GM12891 (cell line): Measurements from ENCODE around the gene CAVIN3.

Source experiments
- DNase-seq: peaks from one replicate; pipeline ENCODE4 v3.0.0; 2011; ENCODE audit warnings: low spot score; ENCODE audit not compliant: insufficient read length
- FAIRE-seq: peaks from 2 replicates; lab custom pipeline; 2011; peaks lifted over from hg19 to GRCh38; lab: Jason Lieb, UNC
- PAX5 ChIP-seq: IDR thresholded peaks from 2 replicates; pipeline ENCODE4 v1.6.1; 2011; ENCODE audit warnings: low read length, moderate library complexity, mild to moderate bottlenecking; ENCODE audit not compliant: insufficient read depth, severe bottlenecking
- POLR2A ChIP-seq: IDR thresholded peaks from 2 replicates; pipeline ENCODE4 v1.6.1; 2011; ENCODE audit warnings: low read depth, low read length, control low read depth
- POLR2AphosphoS5 ChIP-seq: IDR thresholded peaks from 2 replicates; pipeline ENCODE4 v1.6.1; 2011; ENCODE audit warnings: low read depth, low read length, control low read depth
- POU2F2 ChIP-seq: IDR thresholded peaks from 2 replicates; pipeline ENCODE4 v1.6.1; 2011; ENCODE audit warnings: low read depth, mild to moderate bottlenecking, control low read depth, low read length, moderate library complexity
- SPI1 ChIP-seq: IDR thresholded peaks from 2 replicates; pipeline ENCODE4 v1.6.1; 2011; ENCODE audit warnings: low read depth, low read length, control low read depth
- TAF1 ChIP-seq: IDR thresholded peaks from 2 replicates; pipeline ENCODE4 v1.6.1; 2011; ENCODE audit warnings: low read depth, low read length, control low read depth

The CAVIN3 gene

GRCh38 chr11:6351782-6352382, 31.6 kb upstream of the CAVIN3 start:
- DNase-seq (no peak), FAIRE-seq (no peak)
- TF ChIP-seq SPI1 (no peak), POU2F2 (no peak), TAF1 (no peak), PAX5 (no peak), POLR2A (no peak), POLR2AphosphoS5 (no peak)

GRCh38 chr11:6350486-6350885, 30.2 kb upstream of the CAVIN3 start:
- TF ChIP-seq POLR2AphosphoS5: no peak
- TF ChIP-seq POU2F2: no peak
- no peak for TF ChIP-seq POLR2A
- no peak for TF ChIP-seq TAF1
- TF ChIP-seq PAX5: no peak
- no peak for TF ChIP-seq SPI1
- DNase-seq (no peak), FAIRE-seq (no peak)

- TF ChIP-seq POLR2AphosphoS5: no peak
- no peak for TF ChIP-seq SPI1
- TF ChIP-seq POU2F2: no peak
- no peak for TF ChIP-seq TAF1
- no peak for TF ChIP-seq PAX5
- no peak for DNase-seq
- FAIRE-seq: no peak
These were observed 29.7 kb upstream of the CAVIN3 start for GRCh38 chr11:6350043-6350442.

GRCh38 chr11:6345366-6345765, 25.1 kb upstream of the CAVIN3 start:
- FAIRE-seq (no peak), DNase-seq (no peak)
- TF ChIP-seq TAF1: no peak
- TF ChIP-seq SPI1: no peak
- TF ChIP-seq POLR2AphosphoS5: no peak
- no peak for TF ChIP-seq POLR2A
- no peak for TF ChIP-seq PAX5
- no peak for TF ChIP-seq POU2F2

GRCh38 chr11:6336293-6336692, 16.0 kb upstream of the CAVIN3 start:
- no peak for DNase-seq
- FAIRE-seq: no peak
- no peak for TF ChIP-seq PAX5
- TF ChIP-seq POLR2A: no peak
- TF ChIP-seq POU2F2: no peak

- no peak for TF ChIP-seq PAX5
- TF ChIP-seq SPI1: no peak
- no peak for TF ChIP-seq POLR2A
- no peak for TF ChIP-seq POLR2AphosphoS5
- TF ChIP-seq POU2F2: no peak
- no peak for TF ChIP-seq TAF1
- no peak for FAIRE-seq
These were observed 14.5 kb upstream of the CAVIN3 start for GRCh38 chr11:6334806-6335205.

GRCh38 chr11:6333095-6333494, 12.8 kb upstream of the CAVIN3 start:
- no peak for DNase-seq
- TF ChIP-seq POLR2A (no peak), POU2F2 (no peak), SPI1 (no peak), POLR2AphosphoS5 (no peak), TAF1 (no peak), PAX5 (no peak)
- FAIRE-seq: no peak

More at GRCh38 chr11:6334806-6335205, 14.5 kb upstream of the CAVIN3 start:
- no peak for DNase-seq

GRCh38 chr11:6332066-6332465, 11.8 kb upstream of the CAVIN3 start:
- no peak for FAIRE-seq

GRCh38 chr11:6328321-6328720, 8.0 kb upstream of the CAVIN3 start:
- TF ChIP-seq TAF1 (no peak), PAX5 (no peak), SPI1 (no peak), POU2F2 (no peak), POLR2A (no peak), POLR2AphosphoS5 (no peak)
- DNase-seq (no peak), FAIRE-seq (no peak)

More at GRCh38 chr11:6332066-6332465, 11.8 kb upstream of the CAVIN3 start:
- no peak for DNase-seq
- TF ChIP-seq PAX5 (no peak), TAF1 (no peak), POLR2A (no peak), SPI1 (no peak), POU2F2 (no peak), POLR2AphosphoS5 (no peak)

- no peak for FAIRE-seq
These were observed 7.5 kb upstream of the CAVIN3 start for GRCh38 chr11:6327806-6328205.

More at GRCh38 chr11:6327806-6328205, 7.5 kb upstream of the CAVIN3 start:
- TF ChIP-seq POLR2A: no peak
- no peak for TF ChIP-seq TAF1
- TF ChIP-seq SPI1: no peak
- no peak for DNase-seq
